DMS53 (cell line): Measurements from ENCODE around the gene GTF2I.
"Not testable (repeated sequence)": the region's sequence is repeated elsewhere in the genome, so short reads cannot be mapped to it uniquely, and the experiment has no call there.

Experiments used
- DNase-seq: peaks from one replicate; lab custom pipeline; 2025; lab: John Stamatoyannopoulos, UW

GTF2I gene

GRCh38 chr7:74713567-74713966, 56.0 kb downstream of the GTF2I start:
- DNase-seq = no peak

- no peak for DNase-seq
Measured at GRCh38 chr7:74717889-74718288, 60.4 kb downstream of the GTF2I start.

- DNase-seq = no peak
Measured at GRCh38 chr7:74718336-74718735, 60.8 kb downstream of the GTF2I start.

GRCh38 chr7:74722153-74722552, 64.6 kb downstream of the GTF2I start:
- DNase-seq = no peak

GRCh38 chr7:74725840-74726239, 68.3 kb downstream of the GTF2I start:
- DNase-seq = no peak

GRCh38 chr7:74726309-74727101, 69.0 kb downstream of the GTF2I start:
- DNase-seq = no peak

GRCh38 chr7:74728686-74729085, 71.2 kb downstream of the GTF2I start:
- not testable (repeated sequence) for DNase-seq

- not testable (repeated sequence) for DNase-seq
Measured at GRCh38 chr7:74730186-74730585, 72.7 kb downstream of the GTF2I start.

GRCh38 chr7:74739974-74740703, 82.6 kb downstream of the GTF2I start:
- not testable (repeated sequence) for DNase-seq

GRCh38 chr7:74743936-74744557, 86.5 kb downstream of the GTF2I start:
- DNase-seq = not testable (repeated sequence)

GRCh38 chr7:74753921-74754482, 96.5 kb downstream of the GTF2I start:
- not testable (repeated sequence) for DNase-seq

- DNase-seq = not testable (repeated sequence)
Measured at GRCh38 chr7:74756673-74757072, 99.2 kb downstream of the GTF2I start.

- not testable (repeated sequence) for DNase-seq
Measured at GRCh38 chr7:74758268-74758667, 100.8 kb downstream of the GTF2I start.

- not testable (repeated sequence) for DNase-seq
Measured at GRCh38 chr7:74758982-74759381, 101.5 kb downstream of the GTF2I start.

GRCh38 chr7:74765205-74765918, 107.8 kb downstream of the GTF2I start:
- DNase-seq = not testable (repeated sequence)

GRCh38 chr7:74766509-74766908, 109.0 kb downstream of the GTF2I start:
- not testable (repeated sequence) for DNase-seq

- DNase-seq = not testable (repeated sequence)
Measured at GRCh38 chr7:74766991-74767390, 109.5 kb downstream of the GTF2I start.

GRCh38 chr7:74770062-74770461, 112.5 kb downstream of the GTF2I start:
- DNase-seq = not testable (repeated sequence)

GRCh38 chr7:74772093-74772492, 114.6 kb downstream of the GTF2I start:
- not testable (repeated sequence) for DNase-seq

- not testable (repeated sequence) for DNase-seq
Measured at GRCh38 chr7:74773760-74774750, 116.5 kb downstream of the GTF2I start, which contains the start of gene NCF1. Gene NCF1 (plus strand): TSS chr7:74774011. CDS start chr7:74774032, 21 bp downstream.
